A204.1 (cell line): ENCODE data around the gene EPHA1.
"Not testable (repeated sequence)": the region's sequence is repeated elsewhere in the genome, so short reads cannot be mapped to it uniquely, and the experiment has no call there.

Experiments used
- FAIRE-seq: peaks from 2 replicates; lab custom pipeline; 2012; peaks lifted over from hg19 to GRCh38; lab: Jason Lieb, UNC

The EPHA1 gene

GRCh38 chr7:143429770-143430698 lies 21.4 kb upstream of the EPHA1 start:
- no peak for FAIRE-seq

DNA sequence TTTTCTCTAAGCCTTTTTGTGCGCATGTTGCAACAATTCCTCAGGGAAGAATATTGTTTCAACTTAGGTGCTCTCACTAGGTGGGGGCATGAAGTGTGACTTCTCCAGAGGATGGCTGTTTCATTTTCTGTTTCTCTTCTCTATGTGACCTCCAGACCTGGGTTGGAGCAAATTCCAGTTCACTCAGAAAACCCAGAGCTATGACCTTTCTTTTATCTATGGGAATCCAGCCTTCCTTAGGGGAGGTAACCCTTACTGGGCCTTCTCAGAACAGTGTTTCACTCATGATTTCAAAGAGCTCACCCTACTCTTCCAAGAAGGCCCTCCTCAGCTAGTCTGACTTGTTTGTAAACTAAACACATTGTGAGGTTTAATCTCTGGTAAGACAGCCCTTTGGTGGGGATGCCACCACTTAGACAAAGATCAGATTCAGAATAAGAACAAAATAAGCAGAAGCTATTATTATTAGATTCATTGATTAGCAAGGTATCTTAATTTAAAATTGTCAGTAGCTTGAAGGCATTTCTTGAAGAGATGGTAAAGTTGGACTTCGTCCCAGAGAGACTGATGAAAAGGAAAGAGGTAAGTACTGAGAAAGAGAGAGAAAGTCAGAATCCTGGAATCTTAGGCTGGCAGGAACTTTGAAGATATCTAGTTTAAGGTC lies 18.0 kb upstream of the EPHA1 start:
- no peak for FAIRE-seq

DNA sequence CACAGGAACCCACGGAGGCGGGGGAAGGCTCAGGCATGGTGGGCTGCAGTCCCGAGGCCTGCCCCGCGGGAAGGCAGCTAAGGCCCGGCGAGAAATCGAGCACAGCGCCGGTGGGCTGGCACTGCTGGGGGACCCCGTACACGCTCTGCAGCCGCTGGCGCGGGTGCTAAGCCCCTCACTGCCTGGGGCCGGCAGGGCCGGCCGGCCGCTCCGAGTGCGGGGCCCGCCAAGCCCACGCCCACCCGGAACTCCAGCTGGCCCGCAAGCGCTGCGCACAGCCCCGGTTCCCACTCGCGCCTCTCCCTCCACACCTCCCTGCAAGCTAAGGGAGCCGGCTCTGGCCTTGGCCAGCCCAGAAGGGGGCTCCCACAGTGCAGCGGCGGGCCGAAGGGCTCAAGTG lies 15.8 kb upstream of the EPHA1 start:
- FAIRE-seq = not testable (repeated sequence)

DNA sequence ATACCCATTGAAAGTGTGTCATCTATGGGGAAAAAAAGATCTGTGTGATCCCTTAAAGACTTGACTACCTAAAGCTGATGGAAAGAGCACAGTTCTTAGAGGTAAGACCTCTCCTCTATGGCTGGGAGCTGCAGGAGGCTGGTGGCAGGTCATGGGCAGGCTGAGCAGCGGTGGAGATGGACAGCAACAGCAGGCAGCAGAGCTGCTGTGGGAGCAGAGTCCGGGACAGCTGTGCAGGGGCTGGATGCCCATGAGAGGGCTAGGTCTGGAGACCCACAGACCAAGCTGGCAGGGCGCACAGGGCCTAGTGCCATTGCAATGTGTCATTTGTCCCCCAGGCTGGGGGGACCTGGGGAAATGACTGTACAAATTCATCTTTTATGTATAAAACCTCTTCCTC lies 13.4 kb upstream of the EPHA1 start:
- FAIRE-seq = no peak

- FAIRE-seq = not testable (repeated sequence)
These were observed 12.0 kb upstream of the EPHA1 start for GRCh38 chr7:143420624-143421023.

- FAIRE-seq = no peak
These were observed 11.2 kb upstream of the EPHA1 start for GRCh38 chr7:143419880-143420279.

DNA sequence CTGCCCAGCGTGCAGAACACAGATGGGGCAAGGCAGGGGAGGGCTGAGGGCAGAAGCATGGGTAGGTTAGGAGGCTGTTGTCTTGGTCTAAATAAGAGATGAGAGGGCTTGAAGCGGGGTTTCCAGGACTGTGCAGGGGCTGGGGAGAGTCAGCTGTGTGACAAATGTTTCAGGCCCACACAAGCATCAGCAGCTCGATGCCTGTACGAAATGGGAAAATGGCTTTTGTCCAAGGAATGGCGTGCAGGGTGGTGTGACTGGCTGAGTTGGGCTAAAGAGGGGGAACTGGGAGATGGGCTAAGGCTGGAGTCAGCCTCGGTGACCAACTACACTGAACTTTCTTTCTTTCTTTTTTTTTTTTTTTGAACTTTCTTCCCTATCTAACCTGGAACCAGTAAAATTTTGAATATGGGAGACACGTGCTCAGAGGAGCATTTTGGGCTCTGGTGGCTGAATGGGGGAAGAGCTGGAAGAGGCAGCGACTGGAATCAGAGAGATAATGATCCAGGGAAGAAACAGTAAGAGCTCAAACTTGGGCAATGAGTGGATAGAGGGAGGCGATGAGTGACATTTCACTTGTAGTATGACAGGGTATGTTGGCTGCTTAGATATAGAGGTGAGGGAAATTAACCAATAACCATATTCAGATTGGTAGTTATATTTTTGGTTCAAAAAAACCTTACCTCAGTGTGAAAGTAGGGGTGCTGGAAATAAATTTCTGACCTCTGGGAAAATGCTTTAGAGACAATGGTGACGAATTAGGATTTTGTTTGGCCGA lies 10.2 kb upstream of the EPHA1 start:
- FAIRE-seq = no peak

GRCh38 chr7:143417734-143418383 lies 9.2 kb upstream of the EPHA1 start:
- FAIRE-seq = no peak

DNA sequence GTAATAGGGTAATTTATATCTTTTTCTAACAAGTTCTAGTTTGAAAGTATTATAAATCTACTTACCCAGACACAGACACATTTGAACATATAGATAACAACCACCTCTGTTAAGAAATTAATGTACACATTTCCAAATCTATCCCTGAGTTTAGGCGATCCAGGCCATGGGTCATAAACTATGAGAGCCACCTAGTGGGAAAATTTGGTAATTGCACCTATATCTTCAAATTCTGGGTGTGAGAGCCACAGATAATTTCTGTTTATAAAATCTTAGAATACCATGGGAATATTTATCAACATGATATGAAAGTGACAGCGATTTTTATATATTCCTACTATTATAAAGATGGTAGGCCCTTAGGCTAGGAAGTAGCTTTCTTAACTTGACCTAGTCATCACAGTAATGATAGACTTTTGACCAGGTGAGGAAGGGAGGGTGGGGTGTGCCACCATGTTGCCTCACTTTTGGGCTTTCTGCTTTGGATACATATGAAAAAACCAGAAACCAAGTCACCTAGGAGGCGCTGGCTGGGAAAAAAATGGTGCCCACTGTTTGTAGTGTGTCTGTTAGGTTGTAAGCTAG lies 8.0 kb upstream of the EPHA1 start:
- FAIRE-seq = peak; percentile 97

DNA sequence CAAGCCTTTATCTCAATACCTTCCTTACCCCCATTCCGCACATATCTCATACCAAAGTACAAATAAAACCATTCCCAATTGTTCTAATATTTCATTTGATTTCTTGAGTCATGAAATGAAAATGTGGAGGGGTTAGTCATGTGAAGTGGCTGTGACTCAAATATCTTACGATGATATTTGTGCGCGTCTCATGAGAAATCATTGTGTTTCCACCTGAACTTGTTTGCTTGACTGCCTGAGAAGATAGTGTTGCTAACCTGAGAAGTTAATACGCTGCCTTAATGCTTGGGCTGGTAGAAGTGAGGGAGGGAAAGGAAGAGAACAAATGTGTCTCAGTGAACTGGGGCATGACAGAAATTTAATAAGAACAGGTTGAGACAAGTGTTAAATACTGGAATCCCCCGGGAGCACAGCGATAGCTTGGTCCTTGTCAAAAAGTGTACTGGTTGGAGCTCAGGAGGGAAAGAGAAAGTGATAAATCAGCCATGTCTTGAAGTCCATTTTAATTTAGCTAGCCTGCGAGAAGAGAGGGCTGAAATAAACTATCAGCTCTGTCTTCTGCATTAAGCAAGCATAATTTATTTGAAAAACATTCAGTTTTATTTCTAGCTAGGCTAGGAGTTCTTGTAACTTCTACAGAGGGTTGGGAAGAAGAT lies 7.2 kb upstream of the EPHA1 start:
- no peak for FAIRE-seq

- FAIRE-seq = not testable (repeated sequence)
These were observed 6.6 kb upstream of the EPHA1 start for GRCh38 chr7:143415209-143415608.

GRCh38 chr7:143413123-143413522 lies 4.5 kb upstream of the EPHA1 start:
- no peak for FAIRE-seq

- no peak for FAIRE-seq
These were observed 3.5 kb upstream of the EPHA1 start for GRCh38 chr7:143411976-143412708.

- FAIRE-seq = no peak
These were observed 1.9 kb upstream of the EPHA1 start for GRCh38 chr7:143410521-143411004.

DNA sequence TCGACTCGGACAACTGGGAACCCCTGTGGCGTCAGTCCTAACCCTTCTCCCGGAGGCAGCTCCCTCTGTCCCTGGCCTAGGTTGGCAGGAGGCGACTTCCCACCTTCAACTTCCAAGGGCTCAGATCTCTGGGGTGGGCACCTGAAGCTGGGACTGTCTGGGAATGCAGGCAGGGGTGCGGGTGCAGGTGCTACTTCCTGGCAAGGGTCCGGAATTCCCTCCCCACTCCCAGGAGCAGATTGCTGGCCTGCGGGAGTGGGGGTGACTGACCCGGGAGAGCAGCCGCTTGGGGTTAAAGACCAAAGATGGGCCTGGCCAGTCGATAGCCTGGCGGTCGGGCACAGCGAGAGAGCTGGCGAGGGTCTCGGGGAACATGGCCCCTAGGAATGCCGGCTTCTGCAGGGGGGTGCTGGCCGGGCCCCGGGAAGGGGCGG lies 387 bp downstream of the EPHA1 start:
- no peak for FAIRE-seq

- FAIRE-seq = no peak
These were observed 1.1 kb downstream of the EPHA1 start for GRCh38 chr7:143407287-143408251.

GRCh38 chr7:143406002-143406357 lies 2.7 kb downstream of the EPHA1 start:
- no peak for FAIRE-seq

GRCh38 chr7:143405173-143406001 lies 3.3 kb downstream of the EPHA1 start:
- no peak for FAIRE-seq
